ENCODE measurements around the gene NPHP4.
"Not testable (repeated sequence)": the region's sequence is repeated elsewhere in the genome, so short reads cannot be mapped to it uniquely, and the experiment has no call there.

The NPHP4 gene

GRCh38 chr1:5857508-5858090 is 134.6 kb downstream of the NPHP4 start:
- no peak for TF ChIP-seq CTCF (IDR thresholded peaks at IDR 0.05; ENCODE audit: low read depth, low read length, missing control alignments)
- Histone ChIP-seq H3K27ac (no peak overlapping the region), H3K4me3 (ENCODE audit: low read depth, low read length) (no peak overlapping the region), H3K36me3 (replicated peaks) (no peaks in the 10 kb centered on the region), H3K27me3 (replicated peaks) (no peaks in the 10 kb centered on the region)
- no peak for DNase-seq
- in situ Hi-C loops (cut with HindIII; ENCODE audit: low pct_ligation_motif_present, low sequenced_read_pairs), result no loop called here

GRCh38 chr1:5857011-5857410 is 135.2 kb downstream of the NPHP4 start:
- no peak for TF ChIP-seq CTCF (IDR thresholded peaks at IDR 0.05; ENCODE audit: low read depth, low read length, missing control alignments)
- no peaks in the 10 kb centered on the region for H3K36me3 ChIP-seq (replicated peaks)
- no peak for DNase-seq
- no peak overlapping the region for H3K4me3 ChIP-seq (ENCODE audit: low read depth, low read length)
- H3K27me3 ChIP-seq (replicated peaks), result no peaks in the 10 kb centered on the region
- in situ Hi-C loops (cut with HindIII; ENCODE audit: low pct_ligation_motif_present, low sequenced_read_pairs), result no loop called here
- no peak overlapping the region for H3K27ac ChIP-seq

- peak; percentile 24 for DNase-seq
- H3K36me3 ChIP-seq (replicated peaks), result no peaks in the 10 kb centered on the region
- no peak for TF ChIP-seq CTCF (IDR thresholded peaks at IDR 0.05; ENCODE audit: low read depth, low read length, missing control alignments)
- H3K27ac ChIP-seq, result no peak overlapping the region
- in situ Hi-C loops (cut with HindIII; ENCODE audit: low pct_ligation_motif_present, low sequenced_read_pairs), result no loop called here
- no peak overlapping the region for H3K4me3 ChIP-seq (ENCODE audit: low read depth, low read length)
- H3K27me3 ChIP-seq (replicated peaks), result no peaks in the 10 kb centered on the region
Measured at GRCh38 chr1:5856246-5856815, 135.9 kb downstream of the NPHP4 start.

GRCh38 chr1:5855196-5855897 is 136.9 kb downstream of the NPHP4 start:
- Histone ChIP-seq H3K36me3 (replicated peaks) (no peaks in the 10 kb centered on the region), H3K27ac (no peak overlapping the region), H3K27me3 (replicated peaks) (no peaks in the 10 kb centered on the region), H3K4me3 (ENCODE audit: low read depth, low read length) (no peak overlapping the region)
- TF ChIP-seq CTCF (IDR thresholded peaks at IDR 0.05; ENCODE audit: low read depth, low read length, missing control alignments), result no peak
- no peak for DNase-seq
- in situ Hi-C loops (cut with HindIII; ENCODE audit: low pct_ligation_motif_present, low sequenced_read_pairs), result no loop called here

- TF ChIP-seq CTCF (IDR thresholded peaks at IDR 0.05; ENCODE audit: low read depth, low read length, missing control alignments), result no peak
- no peak overlapping the region for H3K27ac ChIP-seq
- no peaks in the 10 kb centered on the region for H3K36me3 ChIP-seq (replicated peaks)
- DNase-seq, result no peak
- in situ Hi-C loops (cut with HindIII; ENCODE audit: low pct_ligation_motif_present, low sequenced_read_pairs), result no loop called here
- no peaks in the 10 kb centered on the region for H3K27me3 ChIP-seq (replicated peaks)
- H3K4me3 ChIP-seq (ENCODE audit: low read depth, low read length), result no peak overlapping the region
Measured at GRCh38 chr1:5854754-5855153, 137.5 kb downstream of the NPHP4 start.

GRCh38 chr1:5853858-5854257 is 138.4 kb downstream of the NPHP4 start:
- H3K4me3 ChIP-seq (ENCODE audit: low read depth, low read length); H3K27me3 ChIP-seq (replicated peaks); H3K36me3 ChIP-seq (replicated peaks); DNase-seq; in situ Hi-C loops (cut with HindIII; ENCODE audit: low pct_ligation_motif_present, low sequenced_read_pairs); H3K27ac ChIP-seq: not testable (repeated sequence)

Measured in brain microvascular endothelial cell (primary cell).